GM19463 (cell line): ENCODE results near the gene XRCC5.

Source experiments
- ATAC-seq: cut with Tn5 transposase; IDR thresholded peaks from one replicate; pipeline ENCODE4 v1.9.1; 2021; ENCODE audit warnings: mild to moderate bottlenecking, moderate library complexity; ENCODE audit not compliant: unreplicated experiment

XRCC5 gene

GRCh38 chr2:216083464-216084281, 25.5 kb upstream of the XRCC5 start:
- no peak for ATAC-seq

GRCh38 chr2:216084547-216084946, 24.6 kb upstream of the XRCC5 start:
- ATAC-seq: no peak

GRCh38 chr2:216086207-216086893, 22.8 kb upstream of the XRCC5 start:
- ATAC-seq: no peak

GRCh38 chr2:216090369-216090786, 18.8 kb upstream of the XRCC5 start:
- ATAC-seq: no peak

- no peak for ATAC-seq
Measured at GRCh38 chr2:216092646-216093045, 16.5 kb upstream of the XRCC5 start.

GRCh38 chr2:216094701-216095100, 14.4 kb upstream of the XRCC5 start:
- no peak for ATAC-seq

- no peak for ATAC-seq
Measured at GRCh38 chr2:216098421-216099334, 10.5 kb upstream of the XRCC5 start.

GRCh38 chr2:216101109-216101508, 8.0 kb upstream of the XRCC5 start:
- no peak for ATAC-seq

GRCh38 chr2:216103213-216103612, 5.9 kb upstream of the XRCC5 start:
- ATAC-seq: no peak

- ATAC-seq: no peak
Measured at GRCh38 chr2:216104691-216105090, 4.5 kb upstream of the XRCC5 start.

- ATAC-seq: no peak
Measured at GRCh38 chr2:216107320-216107719, 1.8 kb upstream of the XRCC5 start.

- no peak for ATAC-seq
Measured at GRCh38 chr2:216107760-216108159, 1.4 kb upstream of the XRCC5 start.

- no peak for ATAC-seq
Measured at GRCh38 chr2:216108310-216108966, 710 bp upstream of the XRCC5 start.

- ATAC-seq: no peak
Measured at GRCh38 chr2:216109962-216110614, 940 bp downstream of the XRCC5 start.

GRCh38 chr2:216110620-216111019, 1.5 kb downstream of the XRCC5 start:
- ATAC-seq: no peak

- no peak for ATAC-seq
Measured at GRCh38 chr2:216111122-216111521, 2.0 kb downstream of the XRCC5 start.

GRCh38 chr2:216112926-216113325, 3.8 kb downstream of the XRCC5 start:
- no peak for ATAC-seq

GRCh38 chr2:216113572-216113971, 4.4 kb downstream of the XRCC5 start:
- ATAC-seq: peak; percentile 73

GRCh38 chr2:216114382-216114713, 5.2 kb downstream of the XRCC5 start:
- no peak for ATAC-seq
